ENCODE data around the gene RABL6.
"Not testable (repeated sequence)": the region's sequence is repeated elsewhere in the genome, so short reads cannot be mapped to it uniquely, and the experiment has no call there.

RABL6 gene

DNA sequence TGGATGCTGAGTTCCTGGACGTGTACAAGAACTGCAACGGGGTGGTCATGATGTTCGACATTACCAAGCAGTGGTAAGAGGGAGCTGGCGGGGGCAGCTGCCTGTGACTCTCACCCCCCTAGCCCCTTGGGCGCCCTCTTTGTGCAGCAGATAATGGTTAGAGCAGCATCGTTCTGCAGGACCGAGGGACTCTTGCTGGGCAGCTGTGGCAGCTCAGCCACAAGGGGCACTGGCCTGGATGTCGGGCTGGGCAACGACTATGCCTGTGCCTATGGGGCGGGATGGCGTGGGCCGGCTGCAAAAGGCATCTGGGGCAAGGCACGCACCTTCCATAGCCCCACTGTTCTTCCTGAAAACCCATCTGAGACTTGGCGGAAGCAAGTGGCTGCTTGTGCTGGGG lies 21.7 kb downstream of the RABL6 start:
- DNase-seq (ENCODE audit: extremely low read depth, low read depth) = no peak
- no peak for TF ChIP-seq CTCF (IDR thresholded peaks at IDR 0.05; ENCODE audit: low read depth, low read length)

- no peak for DNase-seq (ENCODE audit: extremely low read depth, low read depth)
- no peak for TF ChIP-seq CTCF (IDR thresholded peaks at IDR 0.05; ENCODE audit: low read depth, low read length)
Observed at GRCh38 chr9:136829981-136830885, 22.5 kb downstream of the RABL6 start.

- TF ChIP-seq CTCF (IDR thresholded peaks at IDR 0.05; ENCODE audit: low read depth, low read length) = no peak
- no peak for DNase-seq (ENCODE audit: extremely low read depth, low read depth)
Observed at GRCh38 chr9:136831002-136831719, 23.4 kb downstream of the RABL6 start.

DNA sequence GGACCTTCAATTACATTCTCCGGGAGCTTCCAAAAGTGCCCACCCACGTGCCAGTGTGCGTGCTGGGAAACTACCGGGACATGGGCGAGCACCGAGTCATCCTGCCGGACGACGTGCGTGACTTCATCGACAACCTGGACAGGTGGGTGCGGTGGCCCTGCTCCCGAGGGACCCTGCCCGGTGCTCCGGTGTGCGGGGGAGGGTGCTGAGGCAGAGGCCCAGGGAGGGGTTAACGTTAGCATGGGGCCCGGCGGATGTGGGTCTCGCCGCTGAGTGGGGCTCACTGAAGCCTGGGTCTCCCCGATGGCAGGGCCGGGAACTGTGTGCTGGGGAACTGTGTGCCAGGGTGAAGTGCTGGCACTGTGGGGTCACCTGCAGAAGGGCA lies 24.0 kb downstream of the RABL6 start:
- no peak for TF ChIP-seq CTCF (IDR thresholded peaks at IDR 0.05; ENCODE audit: low read depth, low read length)
- DNase-seq (ENCODE audit: extremely low read depth, low read depth) = no peak

GRCh38 chr9:136832581-136832980 lies 24.8 kb downstream of the RABL6 start:
- DNase-seq (ENCODE audit: extremely low read depth, low read depth) = no peak
- TF ChIP-seq CTCF (IDR thresholded peaks at IDR 0.05; ENCODE audit: low read depth, low read length) = no peak

DNA sequence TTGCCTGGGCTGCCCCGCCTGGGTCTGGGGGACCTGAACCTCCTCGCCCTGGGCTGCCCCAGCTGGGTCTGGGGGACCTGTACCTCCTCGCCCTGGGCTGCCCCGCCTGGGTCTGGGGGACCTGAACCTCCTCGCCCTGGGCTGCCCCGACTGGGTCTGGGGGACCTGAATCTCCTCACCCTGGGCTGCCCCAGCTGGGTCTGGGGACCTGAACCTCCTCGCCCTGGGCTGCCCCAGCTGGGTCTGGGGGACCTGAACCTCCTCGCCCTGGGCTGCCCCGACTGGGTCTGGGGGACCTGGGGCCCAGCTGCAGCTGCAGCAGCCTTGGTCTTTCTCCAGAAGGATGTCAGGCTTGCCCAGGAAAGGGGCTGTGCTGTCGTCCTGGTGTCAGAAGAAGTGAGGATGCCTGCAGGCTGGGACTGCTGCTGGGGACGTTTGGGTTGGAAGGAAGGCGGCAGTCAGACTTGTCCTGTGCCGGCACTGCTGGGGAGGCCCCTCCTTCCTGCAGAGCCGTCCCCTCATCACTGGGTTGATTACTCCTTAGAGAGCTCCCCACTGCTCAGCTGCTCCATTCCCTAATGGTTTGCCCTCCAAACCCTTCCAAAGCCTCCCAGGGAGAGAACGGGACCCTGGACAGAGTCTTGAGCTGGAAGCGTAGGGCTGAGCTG lies 25.8 kb downstream of the RABL6 start:
- DNase-seq (ENCODE audit: extremely low read depth, low read depth) = not testable (repeated sequence)

GRCh38 chr9:136835162-136835931 lies 27.6 kb downstream of the RABL6 start:
- TF ChIP-seq CTCF (IDR thresholded peaks at IDR 0.05; ENCODE audit: low read depth, low read length) = no peak
- no peak for DNase-seq (ENCODE audit: extremely low read depth, low read depth)

All from AG09319 (cell line).